Measurements from ENCODE around the gene DNAH14. TPM values are rescaled to one million over a fixed set of nuclear protein-coding genes. Genes with fewer than 3 reads are reported as not detected.

DNAH14 gene
- total and polyA plus RNA-seq, 2 donors from 2014 or later: 6.6 to 25.1 TPM

DNA sequence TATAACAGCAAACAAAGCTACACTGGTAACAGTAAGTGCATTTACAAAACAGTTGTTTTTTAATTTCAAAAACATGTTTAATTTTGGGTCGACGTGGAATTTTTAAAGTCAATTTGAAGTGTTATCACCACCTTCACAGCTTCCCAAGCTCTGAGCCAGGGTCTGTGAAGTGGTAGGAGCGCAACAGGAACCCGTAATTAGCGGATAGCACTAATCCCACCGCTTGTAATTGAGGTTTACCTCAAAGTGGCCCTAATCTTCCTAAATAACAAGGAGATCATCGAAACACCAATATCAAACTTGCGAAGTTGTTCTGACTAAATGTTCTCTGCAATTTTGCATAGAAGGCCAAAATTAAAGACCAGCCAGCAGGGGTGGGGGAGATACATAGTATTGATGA, 479.6 kb downstream of the DNAH14 start:
- TF ChIP-seq CTCF (IDR thresholded peaks at IDR 0.05; ENCODE audit: borderline replicate concordance, extremely low read depth, insufficient read depth): no peak
- H3K27me3 ChIP-seq (ENCODE audit: control insufficient read depth, insufficient read depth, low read length): no peaks in the 10 kb centered on the region
- no peak overlapping the region for H3K4me3 ChIP-seq (ENCODE audit: low read length in 3 of 3)
- DNase-seq (no peak), FAIRE-seq (no peak)
- no peak overlapping the region for H3K9ac ChIP-seq (ENCODE audit: low read length in 3 of 3)
- no peaks in the 10 kb centered on the region for H3K9me3 ChIP-seq (ENCODE audit: control insufficient read depth in 2 of 3, insufficient read depth in 1 of 3, low read length in 3 of 3)
- H3K27ac ChIP-seq (ENCODE audit: low read depth in 2 of 2, low read length in 2 of 2): no peak overlapping the region
- intact Hi-C loops (cut with DNase I): no loop called here
- H3K4me1 ChIP-seq (ENCODE audit: control insufficient read depth in 2 of 3, insufficient read depth in 2 of 3, low read depth in 1 of 3, low read length in 3 of 3): peaks cover 4 to 11% (median 8%) of the 10 kb centered on the region in 3 donors
- H3K36me3 ChIP-seq (ENCODE audit: control insufficient read depth in 2 of 3, insufficient read depth in 3 of 3, low read length in 3 of 3): peaks cover 0 to 8% (median 2%) of the 10 kb centered on the region in 3 donors

DNA sequence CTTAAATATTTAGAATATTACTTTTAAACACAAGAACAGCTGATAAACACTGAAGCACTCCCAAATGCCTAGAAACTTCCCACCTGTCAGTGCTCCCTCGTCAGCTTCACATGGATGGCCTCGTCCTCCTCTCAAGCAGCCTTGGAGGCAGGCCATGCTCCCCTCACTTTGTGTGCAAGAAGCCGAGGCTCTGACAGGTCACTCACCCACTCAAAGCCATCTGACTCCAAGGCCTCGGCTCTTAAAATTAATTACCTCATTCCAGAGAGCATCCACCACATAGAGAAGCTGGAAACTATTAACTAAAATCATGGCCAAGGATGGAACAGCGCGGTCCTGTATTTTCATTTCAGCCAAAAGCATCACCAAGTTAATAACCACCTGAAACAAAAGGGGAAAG, 480.6 kb downstream of the DNAH14 start:
- no peaks in the 10 kb centered on the region for H3K9me3 ChIP-seq (ENCODE audit: control insufficient read depth in 2 of 3, insufficient read depth in 1 of 3, low read length in 3 of 3)
- no peak overlapping the region for H3K4me3 ChIP-seq (ENCODE audit: low read length in 3 of 3)
- peak overlapping the region in 1 of 2 donors; percentile 58 for H3K27ac ChIP-seq (ENCODE audit: low read depth in 2 of 2, low read length in 2 of 2)
- FAIRE-seq (no peak), DNase-seq (peak in 1 of 5 donors; percentile 60)
- H3K9ac ChIP-seq (ENCODE audit: low read length in 3 of 3): no peak overlapping the region
- TF ChIP-seq CTCF (IDR thresholded peaks at IDR 0.05; ENCODE audit: borderline replicate concordance, extremely low read depth, insufficient read depth): no peak
- intact Hi-C loops (cut with DNase I): no loop called here
- H3K27me3 ChIP-seq (ENCODE audit: control insufficient read depth, insufficient read depth, low read length): no peaks in the 10 kb centered on the region
- H3K36me3 ChIP-seq (ENCODE audit: control insufficient read depth in 2 of 3, insufficient read depth in 3 of 3, low read length in 3 of 3): peaks cover 6 to 11% (median 11%) of the 10 kb centered on the region in 3 donors
- peaks cover 4 to 16% (median 14%) of the 10 kb centered on the region in 3 donors for H3K4me1 ChIP-seq (ENCODE audit: control insufficient read depth in 2 of 3, insufficient read depth in 2 of 3, low read depth in 1 of 3, low read length in 3 of 3)

DNA sequence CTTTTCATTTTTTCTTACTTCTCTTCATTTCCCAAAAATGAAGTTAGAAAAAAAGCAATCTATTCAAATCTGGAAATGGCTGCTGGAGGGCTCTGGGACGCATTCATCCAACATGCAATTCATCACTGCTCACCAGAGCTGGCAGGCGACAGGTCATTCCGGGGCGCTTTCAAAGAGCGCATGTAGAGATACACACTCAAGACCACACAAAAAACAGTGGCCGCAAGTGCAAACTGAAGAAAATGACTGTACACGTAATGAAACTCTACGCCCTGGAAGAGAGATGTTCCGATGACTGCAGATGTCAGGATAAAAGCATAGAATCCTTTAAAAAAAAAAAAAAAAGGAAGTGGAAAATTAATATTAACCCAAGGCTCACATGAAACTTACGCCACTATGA, 482.8 kb downstream of the DNAH14 start:
- Histone ChIP-seq H3K9ac (ENCODE audit: low read length in 3 of 3) (no peak overlapping the region), H3K27ac (ENCODE audit: low read depth in 2 of 2, low read length in 2 of 2) (peak overlapping the region; percentile 68 to 73), H3K27me3 (ENCODE audit: control insufficient read depth, insufficient read depth, low read length) (no peaks in the 10 kb centered on the region), H3K4me1 (ENCODE audit: control insufficient read depth in 2 of 3, insufficient read depth in 2 of 3, low read depth in 1 of 3, low read length in 3 of 3) (peaks cover 4 to 16% (median 16%) of the 10 kb centered on the region in 3 donors), H3K36me3 (ENCODE audit: control insufficient read depth in 2 of 3, insufficient read depth in 3 of 3, low read length in 3 of 3) (peaks cover 9 to 12% (median 9%) of the 10 kb centered on the region in 3 donors), H3K9me3 (ENCODE audit: control insufficient read depth in 2 of 3, insufficient read depth in 1 of 3, low read length in 3 of 3) (no peaks in the 10 kb centered on the region), H3K4me3 (ENCODE audit: low read length in 3 of 3) (peak overlapping the region in 1 of 3 donors; percentile 30)
- DNase-seq (no peak), FAIRE-seq (no peak)
- intact Hi-C loops (cut with DNase I): no loop called here
- TF ChIP-seq CTCF (IDR thresholded peaks at IDR 0.05; ENCODE audit: borderline replicate concordance, extremely low read depth, insufficient read depth): no peak
